ENCODE data around the gene CR1L.
"Not testable (repeated sequence)": the region's sequence is repeated elsewhere in the genome, so short reads cannot be mapped to it uniquely, and the experiment has no call there.

The CR1L gene

GRCh38 chr1:207646171-207646570, 1.2 kb downstream of the CR1L start:
- no peak for DNase-seq (ENCODE audit: low read depth in 2 of 2)

GRCh38 chr1:207646944-207647579, 2.1 kb downstream of the CR1L start:
- DNase-seq (ENCODE audit: low read depth in 2 of 2) = no peak

- DNase-seq (ENCODE audit: low read depth in 2 of 2) = no peak
These were observed 2.9 kb downstream of the CR1L start for GRCh38 chr1:207647671-207648333.

GRCh38 chr1:207648334-207649209, 3.6 kb downstream of the CR1L start:
- DNase-seq (ENCODE audit: low read depth in 2 of 2) = no peak

- DNase-seq (ENCODE audit: low read depth in 2 of 2) = no peak
These were observed 4.3 kb downstream of the CR1L start for GRCh38 chr1:207649210-207649753.

GRCh38 chr1:207649865-207650580, 5.1 kb downstream of the CR1L start:
- DNase-seq (ENCODE audit: low read depth in 2 of 2) = no peak

- no peak for DNase-seq (ENCODE audit: low read depth in 2 of 2)
These were observed 6.7 kb downstream of the CR1L start for GRCh38 chr1:207651583-207651982.

GRCh38 chr1:207654320-207654719, 9.4 kb downstream of the CR1L start:
- DNase-seq (ENCODE audit: low read depth in 2 of 2) = no peak

- DNase-seq (ENCODE audit: low read depth in 2 of 2) = no peak
These were observed 13.5 kb downstream of the CR1L start for GRCh38 chr1:207658408-207658807.

- no peak for DNase-seq (ENCODE audit: low read depth in 2 of 2)
These were observed 14.1 kb downstream of the CR1L start for GRCh38 chr1:207658904-207659485.

- DNase-seq (ENCODE audit: low read depth in 2 of 2) = no peak
These were observed 14.7 kb downstream of the CR1L start for GRCh38 chr1:207659545-207660153.

GRCh38 chr1:207661420-207661819, 16.5 kb downstream of the CR1L start:
- not testable (repeated sequence) for DNase-seq (ENCODE audit: low read depth in 2 of 2)

GRCh38 chr1:207666342-207666741, 21.4 kb downstream of the CR1L start:
- DNase-seq (ENCODE audit: low read depth in 2 of 2) = no peak

GRCh38 chr1:207669528-207670009, 24.6 kb downstream of the CR1L start:
- DNase-seq (ENCODE audit: low read depth in 2 of 2) = no peak

GRCh38 chr1:207670192-207670591, 25.3 kb downstream of the CR1L start:
- DNase-seq (ENCODE audit: low read depth in 2 of 2) = no peak

GRCh38 chr1:207670997-207671396, 26.1 kb downstream of the CR1L start:
- DNase-seq (ENCODE audit: low read depth in 2 of 2) = no peak

- peak; percentile 27 to 33 for DNase-seq (ENCODE audit: low read depth in 2 of 2)
These were observed 27.7 kb downstream of the CR1L start for GRCh38 chr1:207672522-207673130.

- DNase-seq (ENCODE audit: low read depth in 2 of 2) = no peak
These were observed 28.5 kb downstream of the CR1L start for GRCh38 chr1:207673399-207673798.

- DNase-seq (ENCODE audit: low read depth in 2 of 2) = no peak
These were observed 31.2 kb downstream of the CR1L start for GRCh38 chr1:207676153-207676552.

Data from fibroblast of skin of left biceps (primary cell).